Suprapubic skin (tissue), 4 donors: ENCODE data around the gene C1QTNF9.

Source experiments
- CTCF ChIP-seq, 2 donors: fragments of 200-600 bp in 1 of 2; fragments of 450-650 bp in 1 of 2; sonication (generic) in 1 of 2; IDR thresholded peaks; one replicate each; pipeline ENCODE4 v1.5.1; 2016 to 2019; ENCODE audit warnings: antibody characterized with exemption in 2 of 2, mild to moderate bottlenecking in 1 of 2, moderate library complexity in 1 of 2
- EP300 ChIP-seq: sonication (generic); formaldehyde crosslinking; IDR thresholded peaks from one replicate; pipeline ENCODE4 v1.6.1; 2017; ENCODE audit warnings: antibody characterized with exemption
- POLR2AphosphoS5 ChIP-seq, 3 donors: sonication (generic); formaldehyde crosslinking; IDR thresholded peaks; one replicate each; pipeline ENCODE4 v1.6.1; 2017; ENCODE audit warnings: antibody characterized with exemption in 3 of 3

- no peak for TF ChIP-seq EP300
- TF ChIP-seq CTCF (IDR thresholded peaks at IDR 0.05) = no peak
- no peak for TF ChIP-seq POLR2AphosphoS5 (IDR thresholded peaks at IDR 0.05)
These were observed 9.8 kb upstream of the C1QTNF9 start for GRCh38 chr13:24299488-24300114.
